Brain pericyte (primary cell): Measurements from ENCODE around the gene CDH15.
"Not testable (repeated sequence)": the region's sequence is repeated elsewhere in the genome, so short reads cannot be mapped to it uniquely, and the experiment has no call there.

Source experiments
- DNase-seq: peaks from one replicate; pipeline ENCODE4 v3.0.0-alpha.2; 2012; ENCODE audit warnings: low read depth, low spot score

CDH15 gene

DNA sequence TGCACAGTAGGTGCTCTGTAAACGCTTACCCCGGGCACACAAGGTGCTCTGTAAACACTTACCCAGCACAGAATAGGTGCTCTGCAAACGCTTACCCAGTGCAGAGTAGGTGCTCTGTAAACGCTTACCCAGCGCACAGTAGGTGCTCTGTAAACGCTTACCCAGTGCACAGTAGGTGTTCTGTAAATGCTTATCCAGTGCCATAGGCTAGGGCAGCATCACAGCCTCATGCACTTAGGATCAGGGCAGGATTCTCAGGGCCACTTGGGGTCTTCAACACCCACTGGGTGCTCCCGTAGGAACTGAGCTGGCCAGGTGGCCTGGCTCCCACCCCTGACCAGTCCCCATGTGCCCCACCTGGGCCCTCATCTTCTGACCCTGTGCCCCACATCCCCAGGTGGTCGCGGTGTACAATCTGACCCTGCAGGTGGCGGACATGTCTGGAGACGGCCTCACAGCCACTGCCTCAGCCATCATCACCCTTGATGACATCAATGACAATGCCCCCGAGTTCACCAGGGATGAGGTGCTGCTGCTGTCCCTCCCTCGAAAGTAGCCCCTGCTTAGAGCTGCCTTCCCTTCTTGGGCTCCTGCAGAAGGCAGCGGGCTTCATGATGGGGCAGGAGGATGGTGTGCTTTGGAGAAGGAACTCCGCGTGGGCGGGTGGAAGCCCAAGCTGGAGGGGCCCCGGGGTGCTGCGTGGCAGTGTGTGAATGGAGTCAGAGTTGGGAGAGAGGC is 15.7 kb downstream of the CDH15 start:
- DNase-seq = no peak

DNA sequence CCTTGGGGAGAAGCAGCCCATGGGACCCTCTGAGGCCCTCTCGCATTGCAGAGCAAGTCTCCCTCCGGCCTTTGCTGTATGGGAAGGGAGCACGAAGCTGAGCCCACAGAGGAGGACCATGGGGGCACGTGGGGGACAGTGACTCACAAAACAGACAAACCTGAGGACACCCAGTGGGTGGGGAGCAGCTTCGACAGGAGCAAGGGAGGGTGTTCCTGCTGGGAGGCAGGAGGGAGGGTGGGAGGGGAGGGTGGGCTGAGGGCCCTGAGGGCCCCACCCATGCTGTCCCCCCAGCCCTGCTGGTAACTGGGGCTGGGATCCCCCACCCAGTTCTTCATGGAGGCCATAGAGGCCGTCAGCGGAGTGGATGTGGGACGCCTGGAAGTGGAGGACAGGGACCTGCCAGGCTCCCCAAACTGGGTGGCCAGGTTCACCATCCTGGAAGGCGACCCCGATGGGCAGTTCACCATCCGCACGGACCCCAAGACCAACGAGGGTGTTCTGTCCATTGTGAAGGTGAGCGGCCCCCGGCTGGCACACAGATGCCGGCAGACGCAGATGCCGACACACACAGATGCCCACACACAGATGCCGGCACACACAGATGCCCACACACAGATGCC is 16.3 kb downstream of the CDH15 start:
- no peak for DNase-seq

DNA sequence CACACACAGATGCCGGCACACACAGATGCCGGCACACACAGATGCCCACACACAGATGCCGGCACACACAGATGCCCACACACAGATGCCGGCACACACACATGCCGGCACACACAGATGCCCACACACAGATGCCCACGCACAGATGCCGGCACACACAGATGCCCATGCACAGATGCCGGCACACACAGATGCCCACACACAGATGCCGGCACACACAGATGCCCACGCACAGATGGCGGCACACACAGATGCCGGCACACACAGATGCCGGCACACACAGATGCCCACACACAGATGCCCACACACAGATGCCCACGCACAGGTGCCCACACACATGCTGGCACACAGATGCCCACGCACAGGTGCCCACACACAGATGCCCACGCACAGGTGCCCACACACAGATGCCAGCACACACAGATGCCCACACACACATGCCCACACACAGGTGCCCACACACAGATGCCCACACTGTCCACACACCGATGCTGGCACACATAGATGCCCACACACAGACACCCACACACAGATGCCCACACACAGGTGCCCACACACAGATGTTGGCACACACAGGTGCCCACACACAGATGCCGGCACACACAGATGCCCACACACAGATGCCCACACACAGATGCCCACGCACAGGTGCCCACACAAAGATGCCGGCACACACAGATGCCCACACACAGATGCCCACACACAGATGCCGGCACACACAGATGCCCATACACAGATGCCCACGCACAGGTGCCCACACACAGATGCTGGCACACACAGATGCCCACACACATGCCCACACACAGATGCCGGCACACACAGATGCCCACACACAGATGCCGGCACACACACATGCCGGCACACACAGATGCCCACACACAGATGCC is 17.2 kb downstream of the CDH15 start:
- not testable (repeated sequence) for DNase-seq

DNA sequence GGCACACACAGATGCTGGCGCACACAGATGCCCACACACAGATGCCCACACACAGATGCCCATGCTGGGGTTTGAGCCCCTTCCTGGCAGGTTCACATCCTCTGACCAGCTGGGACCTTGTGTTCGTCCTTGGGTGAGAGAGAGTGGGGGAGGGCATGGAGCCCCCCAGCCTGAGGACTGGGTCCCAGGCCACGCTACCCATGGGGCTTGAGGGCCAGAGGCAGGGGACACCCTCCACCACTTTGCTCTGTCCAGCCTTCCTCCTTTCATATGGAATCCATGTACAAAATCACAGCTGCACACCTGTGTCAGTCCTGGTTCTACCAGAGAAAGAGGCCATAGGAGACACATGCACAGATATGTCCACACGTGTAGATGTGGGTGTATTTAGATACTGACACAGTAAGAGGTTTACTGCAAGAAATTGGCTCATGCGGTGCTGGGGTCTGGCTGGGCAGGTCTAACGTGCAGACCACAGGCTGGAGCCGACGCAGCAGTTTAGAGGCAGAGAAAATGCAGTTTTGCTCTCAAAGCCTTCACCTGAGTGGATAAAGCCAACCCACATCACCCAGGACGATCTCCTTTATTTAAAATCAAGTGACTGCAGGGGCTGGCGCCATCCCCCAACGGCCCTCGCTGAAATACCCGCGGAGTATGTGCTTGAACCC is 17.9 kb downstream of the CDH15 start:
- DNase-seq = no peak

DNA sequence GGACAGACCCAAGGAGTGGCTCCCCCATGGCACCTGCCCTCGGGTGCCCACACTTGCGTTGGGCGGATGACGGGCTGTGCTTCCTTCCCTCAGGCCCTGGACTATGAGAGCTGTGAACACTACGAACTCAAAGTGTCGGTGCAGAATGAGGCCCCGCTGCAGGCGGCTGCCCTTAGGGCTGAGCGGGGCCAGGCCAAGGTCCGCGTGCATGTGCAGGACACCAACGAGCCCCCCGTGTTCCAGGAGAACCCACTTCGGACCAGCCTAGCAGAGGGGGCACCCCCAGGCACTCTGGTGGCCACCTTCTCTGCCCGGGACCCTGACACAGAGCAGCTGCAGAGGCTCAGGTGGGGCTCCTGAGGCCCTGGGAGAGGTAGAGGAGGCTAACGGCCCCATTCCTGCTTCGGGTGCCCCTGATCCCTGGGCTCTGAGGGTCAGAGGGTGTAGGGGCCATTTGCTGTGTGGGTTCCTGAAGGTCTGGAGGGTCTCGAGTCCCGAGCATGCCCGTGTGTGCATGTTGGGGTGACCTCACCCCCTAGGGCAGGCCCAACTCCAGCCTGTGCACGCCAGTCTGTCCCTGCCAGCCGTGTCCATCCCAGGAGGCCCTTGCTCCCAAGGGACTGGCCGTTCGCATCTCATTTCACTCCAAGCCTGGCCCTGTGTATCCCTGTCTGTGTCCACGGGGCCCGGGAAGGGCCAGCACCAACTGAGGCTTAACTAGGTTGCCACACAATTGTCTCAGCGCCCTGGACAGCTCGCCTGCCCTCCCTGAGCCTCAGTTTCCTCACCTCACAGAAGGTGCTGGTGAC is 18.8 kb downstream of the CDH15 start:
- DNase-seq = no peak

DNA sequence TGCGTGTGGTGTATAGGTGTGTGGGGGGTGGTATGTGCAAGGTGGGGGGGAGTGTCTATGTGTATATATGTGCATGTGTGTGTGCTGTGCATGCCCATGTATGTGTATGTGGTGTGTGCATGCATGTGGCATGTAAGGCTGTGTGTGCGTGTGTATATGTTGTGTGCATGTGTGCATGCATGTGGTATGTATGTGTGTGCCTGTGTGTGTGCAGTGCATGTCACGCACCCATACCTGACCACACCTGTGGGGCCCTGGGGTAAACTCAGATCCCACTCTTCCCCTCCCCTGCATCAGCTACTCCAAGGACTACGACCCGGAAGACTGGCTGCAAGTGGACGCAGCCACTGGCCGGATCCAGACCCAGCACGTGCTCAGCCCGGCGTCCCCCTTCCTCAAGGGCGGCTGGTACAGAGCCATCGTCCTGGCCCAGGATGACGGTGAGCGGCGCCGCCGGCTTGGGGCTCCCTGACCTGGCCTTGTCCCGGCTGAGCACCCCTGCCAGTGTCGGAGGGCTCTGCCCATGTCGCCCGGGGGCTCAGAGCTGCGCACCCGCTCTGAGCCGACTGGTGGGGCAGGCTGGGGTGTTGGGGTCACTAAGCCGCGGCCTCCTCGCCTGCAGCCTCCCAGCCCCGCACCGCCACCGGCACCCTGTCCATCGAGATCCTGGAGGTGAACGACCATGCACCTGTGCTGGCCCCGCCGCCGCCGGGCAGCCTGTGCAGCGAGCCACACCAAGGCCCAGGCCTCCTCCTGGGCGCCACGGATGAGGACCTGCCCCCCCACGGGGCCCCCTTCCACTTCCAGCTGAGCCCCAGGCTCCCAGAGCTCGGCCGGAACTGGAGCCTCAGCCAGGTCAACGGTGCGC is 19.7 kb downstream of the CDH15 start:
- no peak for DNase-seq

DNA sequence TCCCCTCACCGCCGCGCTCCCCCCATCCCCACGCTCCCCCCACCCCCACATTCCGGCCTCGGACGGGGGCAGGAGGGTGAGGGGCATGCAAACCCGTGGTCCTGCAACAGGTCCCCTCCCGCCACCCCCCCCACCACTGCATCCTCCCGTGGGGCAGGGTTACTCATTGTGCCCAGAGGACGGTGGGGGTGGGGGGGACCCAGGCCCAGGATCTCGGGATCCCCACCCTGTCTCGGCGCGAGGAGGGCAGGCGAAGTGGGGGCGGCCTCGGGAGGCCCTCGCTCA is 20.3 kb downstream of the CDH15 start:
- no peak for DNase-seq

DNA sequence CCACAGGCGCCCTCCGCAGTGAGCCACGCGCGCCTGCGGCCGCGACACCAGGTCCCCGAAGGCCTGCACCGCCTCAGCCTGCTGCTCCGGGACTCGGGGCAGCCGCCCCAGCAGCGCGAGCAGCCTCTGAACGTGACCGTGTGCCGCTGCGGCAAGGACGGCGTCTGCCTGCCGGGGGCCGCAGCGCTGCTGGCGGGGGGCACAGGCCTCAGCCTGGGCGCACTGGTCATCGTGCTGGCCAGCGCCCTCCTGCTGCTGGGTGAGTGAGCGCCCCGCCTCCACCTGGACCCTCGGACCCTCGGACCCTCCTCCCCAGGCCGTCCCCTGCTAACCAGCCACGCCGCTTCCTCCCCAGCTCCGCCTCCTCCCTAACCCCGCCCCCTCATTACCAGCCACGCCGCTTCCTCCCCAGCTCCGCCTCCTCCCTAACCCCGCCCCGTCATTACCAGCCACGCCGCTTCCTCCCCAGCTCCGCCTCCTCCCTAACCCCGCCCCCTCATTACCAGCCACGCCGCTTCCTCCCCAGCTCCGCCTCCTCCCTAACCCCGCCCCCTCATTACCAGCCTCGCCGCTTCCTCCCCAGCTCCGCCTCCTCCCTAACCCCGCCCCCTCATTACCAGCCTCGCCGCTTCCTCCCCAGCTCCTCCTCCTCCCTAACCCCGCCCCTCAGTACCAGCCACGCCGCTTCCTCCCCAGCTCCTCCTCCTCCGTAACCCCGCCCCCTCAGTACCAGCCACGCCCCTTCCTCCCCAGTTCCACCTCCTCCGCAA is 20.8 kb downstream of the CDH15 start:
- peak; percentile 75 for DNase-seq

DNA sequence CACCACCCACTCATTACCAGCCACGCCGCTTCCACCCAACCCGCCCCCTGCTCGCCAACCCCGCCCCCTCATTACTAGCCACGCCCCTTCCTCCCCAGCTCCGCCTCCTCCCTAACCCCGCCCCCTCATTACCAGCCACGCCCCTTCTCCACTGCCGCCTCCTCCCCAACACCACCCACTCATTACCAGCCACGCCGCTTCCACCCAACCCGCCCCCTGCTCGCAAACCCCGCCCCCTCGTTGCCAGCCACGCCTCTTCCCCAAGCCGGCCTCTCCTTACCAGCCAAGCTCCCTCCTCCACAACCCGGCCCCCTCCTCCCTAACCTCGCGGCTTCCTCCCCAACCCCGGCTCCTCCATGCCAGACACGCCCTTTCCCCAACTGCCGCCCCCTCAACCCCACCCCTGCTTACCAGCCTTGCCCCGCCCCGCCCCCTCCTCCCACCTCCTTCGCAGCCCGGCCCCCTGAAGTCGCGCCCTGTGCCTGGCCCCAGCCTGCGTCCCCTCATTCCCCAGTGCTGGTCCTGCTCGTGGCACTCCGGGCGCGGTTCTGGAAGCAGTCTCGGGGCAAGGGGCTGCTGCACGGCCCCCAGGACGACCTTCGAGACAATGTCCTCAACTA is 21.5 kb downstream of the CDH15 start:
- no peak for DNase-seq

DNA sequence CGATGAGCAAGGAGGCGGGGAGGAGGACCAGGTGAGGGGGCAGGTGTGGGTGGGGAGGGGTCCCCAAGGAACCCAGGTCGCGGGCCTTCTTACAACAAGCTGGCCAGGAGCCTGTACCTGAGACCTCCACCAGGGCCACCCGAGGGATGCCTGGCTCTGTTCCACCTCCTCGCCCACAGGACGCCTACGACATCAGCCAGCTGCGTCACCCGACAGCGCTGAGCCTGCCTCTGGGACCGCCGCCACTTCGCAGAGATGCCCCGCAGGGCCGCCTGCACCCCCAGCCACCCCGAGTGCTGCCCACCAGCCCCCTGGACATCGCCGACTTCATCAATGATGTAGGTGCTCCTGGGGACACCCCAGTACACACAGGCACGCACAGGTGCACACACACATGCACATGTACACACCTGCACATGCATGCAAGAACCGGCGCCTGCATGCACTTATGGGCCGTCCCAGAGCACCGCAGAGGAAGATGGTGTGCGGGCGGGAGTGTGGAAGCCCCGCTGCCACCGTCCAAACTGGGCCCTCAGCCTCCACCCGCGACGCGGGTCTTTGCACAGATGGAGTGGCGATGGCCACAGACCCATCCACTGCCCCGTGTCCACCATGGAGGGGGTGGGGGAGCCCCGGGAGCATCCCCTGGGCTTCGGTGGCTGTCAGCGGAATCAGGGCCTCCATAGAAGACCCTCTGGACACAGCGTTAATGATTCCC is 22.2 kb downstream of the CDH15 start:
- DNase-seq = no peak

DNA sequence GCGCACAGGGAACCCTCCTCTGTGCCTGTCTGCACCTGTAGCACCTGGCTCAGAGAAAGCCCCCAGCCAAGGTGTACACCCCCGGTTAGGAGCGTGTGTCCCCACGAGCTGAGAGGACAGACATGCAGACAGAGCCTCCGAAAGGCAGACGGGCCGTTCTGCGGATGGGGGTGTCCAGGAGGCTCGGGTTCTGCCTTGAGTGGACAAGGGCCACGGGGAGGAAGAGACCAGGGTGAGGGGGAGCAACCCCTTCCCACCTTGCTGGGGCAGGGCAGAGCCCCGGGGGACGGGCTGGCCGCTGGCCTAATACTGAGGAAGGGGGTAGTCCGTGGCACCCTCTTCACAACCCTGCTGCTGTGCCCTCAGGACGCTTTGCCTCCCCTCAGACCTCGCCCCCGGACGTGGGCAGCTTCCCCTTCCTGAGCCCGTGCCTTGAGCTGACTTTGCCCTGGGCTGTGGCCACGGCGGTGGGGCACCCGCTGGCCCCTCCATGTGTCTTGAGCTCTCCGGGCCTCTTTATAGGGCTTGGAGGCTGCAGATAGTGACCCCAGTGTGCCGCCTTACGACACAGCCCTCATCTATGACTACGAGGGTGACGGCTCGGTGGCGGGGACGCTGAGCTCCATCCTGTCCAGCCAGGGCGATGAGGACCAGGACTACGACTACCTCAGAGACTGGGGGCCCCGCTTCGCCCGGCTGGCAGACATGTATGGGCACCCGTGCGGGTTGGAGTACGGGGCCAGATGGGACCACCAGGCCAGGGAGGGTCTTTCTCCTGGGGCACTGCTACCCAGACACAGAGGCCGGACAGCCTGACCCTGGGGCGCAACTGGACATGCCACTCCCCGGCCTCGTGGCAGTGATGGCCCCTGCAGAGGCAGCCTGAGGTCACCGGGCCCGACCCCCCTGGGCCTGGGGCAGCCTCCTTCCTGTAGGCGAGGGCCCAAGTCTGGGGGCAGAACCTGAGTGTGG is 23.1 kb downstream of the CDH15 start:
- DNase-seq = no peak

DNA sequence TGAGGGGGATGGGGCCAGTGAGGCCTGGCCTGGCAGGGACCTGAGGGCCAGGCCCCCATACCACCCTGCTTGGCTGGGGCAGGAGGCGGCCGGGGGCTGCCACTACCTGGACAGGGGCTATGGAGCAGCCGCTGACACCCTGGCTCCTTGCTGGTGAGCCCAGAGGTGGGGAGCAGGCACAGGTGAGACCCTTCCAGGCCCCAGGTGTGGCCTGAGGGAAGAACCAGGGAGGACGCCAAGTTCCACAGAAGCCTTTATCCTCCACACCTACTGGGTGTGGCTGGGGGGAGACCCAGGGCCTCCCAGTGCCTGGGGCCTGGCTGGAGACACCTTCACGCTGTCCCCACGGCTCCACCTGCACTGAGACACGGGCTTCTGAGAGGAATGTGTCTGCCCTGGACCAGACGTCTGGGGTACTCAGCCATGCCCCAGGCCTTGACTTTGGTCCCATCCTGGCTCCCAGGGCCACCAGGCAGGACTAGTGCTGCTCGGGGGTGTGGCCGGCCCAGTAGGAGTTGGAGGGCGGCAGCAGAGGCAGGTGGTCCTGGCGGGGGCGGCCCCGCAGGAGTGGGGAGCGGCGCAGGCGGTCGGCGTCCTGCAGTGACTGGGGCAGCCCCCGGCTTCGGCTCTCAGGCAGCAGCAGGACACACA is 24.1 kb downstream of the CDH15 start:
- no peak for DNase-seq

DNA sequence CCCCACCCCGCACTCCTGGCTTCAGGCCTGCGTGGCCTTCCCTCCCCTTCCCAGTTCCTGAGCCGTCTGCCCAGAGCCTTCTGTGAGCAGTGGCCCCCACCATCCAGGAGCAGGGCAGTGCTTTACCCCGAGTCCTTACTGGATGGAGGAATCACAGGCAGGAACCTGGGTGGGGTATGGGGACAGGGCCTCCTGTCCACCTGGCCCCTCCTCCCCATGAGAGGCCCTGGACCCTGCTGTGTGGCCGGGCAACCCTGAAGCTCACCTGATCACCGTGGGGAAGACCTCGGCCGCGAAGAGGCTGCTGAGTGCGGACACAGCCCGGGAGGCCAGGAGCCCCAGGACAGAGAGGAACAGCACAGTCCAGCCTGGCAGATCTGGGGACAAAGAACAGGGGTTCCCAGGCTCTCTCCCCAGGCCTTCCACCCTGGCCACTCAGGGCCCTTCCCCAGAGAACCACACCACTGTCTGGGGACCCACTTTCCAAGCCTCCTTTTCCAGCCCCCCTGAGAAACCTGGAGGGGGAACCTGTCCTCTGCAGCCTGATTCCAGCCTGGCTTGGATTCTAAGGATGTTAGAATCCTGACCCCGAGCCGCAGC is 25.6 kb downstream of the CDH15 start:
- no peak for DNase-seq

DNA sequence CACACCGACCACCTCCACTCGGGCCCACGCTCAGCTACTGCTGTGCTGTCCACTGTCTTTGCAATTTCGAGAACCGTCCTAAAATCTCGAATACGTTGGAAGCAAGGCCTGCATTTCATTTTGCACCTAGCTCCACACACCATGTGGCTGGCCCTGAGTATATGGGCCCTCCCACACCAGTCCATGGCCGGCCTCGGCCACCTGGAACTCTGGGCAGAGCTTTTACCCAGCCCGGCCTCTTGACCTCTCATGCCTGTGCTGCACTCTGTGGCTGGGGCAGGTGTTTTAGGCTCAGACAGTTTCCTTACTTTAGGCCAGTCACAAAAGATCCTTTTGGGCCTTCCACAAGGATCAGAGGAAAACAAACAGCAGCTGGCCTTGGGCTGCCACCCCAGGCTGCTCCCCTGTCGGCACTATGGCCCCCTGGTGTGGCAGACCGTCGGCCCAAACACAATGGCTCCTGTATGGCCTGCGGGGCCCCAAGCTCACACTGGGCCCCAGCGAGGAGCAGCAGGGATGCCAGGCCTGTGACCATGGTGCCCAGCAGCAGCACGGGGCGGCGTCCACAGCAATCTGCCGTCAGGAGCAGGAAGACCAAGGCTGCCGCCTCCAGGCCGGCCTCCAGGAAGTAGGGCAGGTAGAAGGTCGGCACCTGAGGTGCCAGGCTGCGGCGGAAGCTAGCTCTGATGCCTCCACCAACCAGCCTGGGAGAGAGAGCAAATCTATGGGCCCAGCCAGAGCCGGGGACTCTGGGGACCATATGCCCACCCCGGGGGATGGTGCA is 26.3 kb downstream of the CDH15 start:
- DNase-seq = no peak

DNA sequence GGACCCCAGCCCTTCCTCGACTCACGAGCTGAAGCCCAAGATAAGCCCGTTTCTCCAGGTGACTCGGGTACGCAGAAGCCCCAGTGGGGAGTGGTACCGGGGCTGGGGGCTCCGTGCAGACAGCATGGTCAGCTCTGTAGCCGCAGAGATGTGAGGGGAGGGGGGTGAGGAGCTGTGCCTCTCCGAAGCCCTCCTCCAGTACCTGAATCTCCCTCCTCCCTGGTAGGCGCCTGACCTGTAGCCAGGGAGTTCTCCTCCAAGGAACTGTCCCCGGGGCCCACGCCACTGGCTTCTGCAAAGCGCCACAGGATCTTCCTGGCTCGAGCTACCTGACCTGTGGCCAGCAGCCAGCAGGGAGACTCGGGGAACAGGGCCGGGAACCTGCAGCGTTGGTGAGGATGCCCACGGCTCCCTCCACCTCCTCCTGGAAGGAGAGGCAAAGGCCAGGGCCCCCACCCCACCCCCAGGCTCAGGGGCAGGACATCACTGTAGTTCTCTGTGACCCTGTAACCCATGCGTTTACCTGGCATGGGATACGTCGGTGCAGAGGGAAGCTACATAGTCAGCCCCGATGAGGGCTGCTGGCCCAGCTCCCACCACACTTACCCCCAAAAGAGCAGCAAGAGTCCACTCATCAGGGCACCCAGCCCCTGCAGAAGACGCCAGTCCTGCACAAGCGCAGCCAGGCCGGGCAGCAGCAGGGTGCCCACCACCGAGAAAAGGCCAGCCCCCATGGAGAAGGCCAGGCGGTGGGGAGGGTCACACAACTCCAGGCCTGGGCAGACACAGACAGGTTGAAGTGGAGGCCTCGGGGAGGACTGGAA is 27.1 kb downstream of the CDH15 start:
- no peak for DNase-seq
